ENCODE results near the gene PTPRS.
"Not testable (repeated sequence)": the region's sequence is repeated elsewhere in the genome, so short reads cannot be mapped to it uniquely, and the experiment has no call there.

The PTPRS gene

DNA sequence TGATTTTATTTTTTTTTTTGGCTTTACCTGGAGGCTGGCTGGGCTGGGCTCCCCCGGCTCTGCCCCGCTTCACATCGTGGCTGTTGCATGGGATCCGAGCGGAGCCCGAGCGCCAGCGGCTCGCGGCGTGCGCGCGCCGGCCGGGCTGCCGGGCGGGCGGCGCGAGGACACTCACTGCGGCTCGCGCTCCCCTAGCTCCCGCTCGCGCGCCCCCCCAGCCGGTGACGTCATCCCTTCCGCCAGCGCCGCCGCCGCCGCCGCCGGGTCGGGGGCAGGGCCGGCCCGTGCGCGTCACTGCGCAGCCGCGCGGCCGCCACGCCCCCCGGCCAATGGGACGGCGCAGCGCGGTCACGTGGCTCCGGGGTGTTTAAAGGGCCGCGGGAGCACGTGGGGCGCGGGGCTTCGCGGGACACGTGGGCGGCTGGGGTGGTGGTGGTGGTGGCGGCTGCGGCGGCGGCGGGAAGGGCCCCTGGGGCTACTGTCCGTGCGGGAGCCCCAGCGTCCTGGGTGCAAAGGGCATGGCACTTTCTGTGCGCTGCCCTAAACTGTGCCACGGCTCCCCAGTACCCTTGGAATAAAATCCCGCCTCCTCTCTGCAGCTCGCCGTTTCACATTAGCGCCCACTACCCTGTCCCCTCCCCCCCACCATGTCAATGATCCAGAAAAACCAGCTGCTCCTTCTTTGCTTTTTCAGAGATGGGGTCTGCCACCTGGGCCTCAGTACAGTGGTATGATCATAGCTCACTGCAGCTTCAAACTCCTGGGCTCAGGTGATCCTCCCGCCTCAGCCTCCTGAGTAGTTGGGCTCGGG is at the start of gene PTPRS:
TSS of gene PTPRS (minus strand) at position 176 of the 811 bp plus-strand sequence. CDS start 54,672 bp downstream, outside the sequence.
- peak; percentile 71 for DNase-seq

DNA sequence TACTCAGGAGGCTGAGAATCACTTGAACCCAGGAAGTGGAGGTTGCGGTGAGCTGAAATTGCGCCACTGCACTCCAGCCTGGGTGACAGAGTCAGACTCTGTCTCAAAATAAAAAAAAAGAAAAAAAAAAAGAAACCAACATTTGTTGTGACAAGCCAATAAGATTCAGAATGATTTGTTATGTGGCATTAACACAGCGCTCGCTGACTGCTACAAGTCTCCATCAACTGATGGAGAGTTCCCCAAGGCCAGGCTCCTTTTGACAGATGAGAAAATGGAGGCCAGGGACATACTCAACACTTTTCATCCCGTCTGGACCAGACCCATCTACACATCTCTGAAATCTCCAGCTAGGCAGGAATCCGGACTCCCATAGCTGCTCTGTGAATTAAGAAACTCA is 48.7 kb upstream of the PTPRS start:
- DNase-seq: no peak

DNA sequence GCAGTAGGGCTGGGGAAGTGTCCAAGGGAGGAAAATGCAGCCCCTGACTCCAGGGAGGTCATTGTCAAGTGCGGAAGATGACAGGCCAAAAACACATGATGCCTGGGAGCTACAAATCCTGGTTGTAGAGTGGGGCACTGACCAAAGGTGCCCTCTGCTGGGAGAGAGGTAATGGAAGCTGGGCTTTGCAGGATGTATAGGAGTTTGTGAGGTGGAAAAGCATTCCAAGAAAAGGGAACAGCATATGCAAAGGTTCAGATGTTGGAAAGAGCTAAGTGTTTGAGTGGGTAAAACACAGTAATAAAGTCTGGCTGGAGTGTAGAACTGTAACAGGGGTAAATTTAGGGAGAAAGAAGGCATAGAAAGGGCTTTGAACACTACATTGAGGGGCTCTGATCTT is 46.9 kb upstream of the PTPRS start:
- DNase-seq: no peak

DNA sequence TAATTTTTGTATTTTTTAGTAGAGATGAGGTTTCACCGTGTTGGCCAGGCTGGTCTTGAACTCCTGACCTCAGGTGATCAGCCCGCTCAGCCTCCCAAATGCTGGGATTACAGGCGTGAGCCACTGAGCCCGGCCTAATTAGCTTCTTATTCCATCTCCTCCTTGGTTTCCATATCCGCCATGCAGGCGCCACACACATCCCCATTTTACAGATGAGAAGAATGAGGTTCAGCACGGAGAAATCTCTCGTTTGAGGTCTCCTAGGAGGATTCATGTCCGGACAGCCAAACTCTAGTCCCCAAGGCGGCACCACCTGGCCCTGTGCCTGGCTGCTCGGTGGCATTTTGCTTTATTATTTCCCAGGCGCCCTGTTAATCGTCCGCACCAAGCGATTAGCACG is 46.2 kb upstream of the PTPRS start:
- DNase-seq: no peak

DNA sequence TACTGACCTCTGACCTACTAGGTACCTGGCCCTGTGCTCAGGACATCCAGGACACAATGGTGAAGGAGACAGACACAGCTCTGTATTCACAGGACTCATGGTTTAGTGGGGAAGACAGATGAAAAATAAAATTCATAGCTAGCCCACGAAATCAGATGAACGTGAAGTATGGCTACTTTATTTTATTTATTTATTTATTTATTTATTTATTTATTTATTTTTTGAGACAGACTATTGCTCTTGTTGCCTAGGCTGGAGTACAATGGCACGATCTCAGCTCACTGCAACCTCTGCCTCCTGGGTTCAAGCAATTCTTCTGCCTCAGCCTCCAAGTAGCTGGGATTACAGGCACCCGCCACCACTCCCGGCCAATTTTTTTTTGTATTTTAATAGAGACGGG is 40.6 kb upstream of the PTPRS start:
- DNase-seq: not testable (repeated sequence)

DNA sequence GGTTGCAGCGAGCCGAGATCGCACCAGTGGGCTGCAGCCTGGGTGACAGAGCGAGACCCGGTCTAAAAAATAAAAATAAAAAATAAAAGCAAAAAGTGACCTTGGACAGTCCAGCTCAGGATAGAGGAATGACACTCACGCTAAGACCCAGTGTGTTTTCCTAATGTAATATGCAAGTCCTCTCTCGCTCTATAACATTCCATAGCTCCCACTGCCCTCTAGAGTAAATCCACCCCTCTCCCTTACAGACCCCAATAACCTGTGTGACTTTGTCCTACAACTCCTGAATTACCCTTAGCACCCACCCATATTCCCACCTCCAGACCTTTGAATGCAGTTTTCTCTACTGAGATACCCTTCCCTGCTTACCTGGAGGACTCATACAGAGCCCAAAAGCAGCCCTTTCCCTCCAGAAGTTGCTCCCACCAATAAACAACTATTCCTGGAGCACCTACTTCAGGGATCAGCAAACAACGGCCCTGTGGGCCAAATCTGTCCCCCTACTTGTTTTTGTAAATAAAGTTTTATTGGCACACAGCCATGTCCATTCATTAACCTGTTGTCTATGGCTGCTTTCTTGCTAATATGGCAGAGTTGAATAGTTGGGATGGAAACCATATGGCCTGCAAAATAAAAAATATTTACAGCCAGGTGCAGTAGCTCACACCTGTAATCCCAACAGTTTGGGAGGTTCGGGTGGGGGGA is 39.8 kb upstream of the PTPRS start:
- no peak for DNase-seq

DNA sequence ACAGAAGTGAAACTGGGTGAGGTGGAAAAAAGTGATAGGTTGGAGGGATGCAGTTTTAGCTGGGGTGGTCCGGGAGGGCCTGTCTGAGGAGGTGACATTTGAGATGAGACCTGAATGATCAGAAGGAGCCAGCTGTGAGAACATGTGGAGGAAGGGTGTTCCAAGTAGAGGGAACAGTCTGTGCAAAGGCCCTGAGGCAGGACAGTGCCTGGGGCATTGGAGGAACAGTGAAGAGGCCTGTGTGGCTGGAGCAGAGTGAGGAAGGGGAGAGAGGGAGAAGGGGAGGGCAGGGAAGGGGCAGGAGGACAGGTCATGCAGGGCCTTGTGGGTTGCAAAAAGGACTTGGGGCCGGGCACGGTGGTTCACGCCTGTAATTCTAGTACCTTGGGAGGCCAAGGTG is 36.3 kb upstream of the PTPRS start:
- no peak for DNase-seq

DNA sequence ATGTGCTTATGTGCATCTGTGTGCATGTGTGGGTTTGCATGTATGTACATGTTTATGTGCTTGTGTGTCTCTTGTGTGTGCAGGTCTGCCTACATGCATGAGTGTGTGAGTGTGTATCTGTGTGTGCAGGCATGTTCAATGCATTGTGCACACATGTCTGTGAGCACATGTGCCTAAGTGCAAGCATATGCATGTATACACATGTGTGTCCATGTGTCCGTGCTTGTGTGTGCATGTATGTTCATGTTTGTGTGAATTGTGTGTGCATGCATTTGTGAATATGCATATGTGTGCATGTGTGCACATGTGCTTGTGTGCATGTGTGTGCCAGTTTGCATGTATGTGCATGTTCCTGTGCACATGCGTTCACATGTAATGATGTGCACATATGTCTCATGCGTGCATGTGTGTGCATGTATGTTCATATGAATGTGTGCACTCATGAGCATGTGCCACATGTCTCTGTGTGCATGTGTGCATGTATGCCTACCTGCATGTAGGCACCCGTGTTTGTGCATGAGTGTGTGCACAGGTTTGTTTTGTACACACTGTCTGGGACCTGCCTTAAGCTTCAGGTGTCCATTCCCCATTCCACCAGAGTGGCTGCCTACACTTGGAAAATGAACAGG is 32.1 kb upstream of the PTPRS start:
- no peak for DNase-seq

DNA sequence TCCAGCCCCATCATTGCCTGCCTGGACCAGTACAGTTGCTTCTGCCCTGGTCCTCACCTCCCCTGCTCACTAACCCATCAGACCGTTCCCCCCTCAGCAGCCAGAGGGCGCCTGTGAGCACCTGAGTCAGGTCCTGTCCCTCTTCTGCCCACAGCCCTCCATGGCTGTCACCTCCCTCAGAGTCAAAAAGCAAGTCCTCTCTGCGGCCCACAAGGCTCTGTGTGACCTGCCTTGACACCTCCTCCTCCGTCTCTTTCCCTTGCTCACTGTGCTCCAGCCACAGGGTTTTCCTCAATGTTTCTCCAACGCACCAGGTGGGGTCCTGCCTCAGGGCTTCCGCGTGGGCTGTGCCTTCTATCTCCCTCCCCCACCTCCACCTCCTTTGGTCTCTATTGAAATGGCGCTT is 29.4 kb upstream of the PTPRS start:
- DNase-seq: no peak

DNA sequence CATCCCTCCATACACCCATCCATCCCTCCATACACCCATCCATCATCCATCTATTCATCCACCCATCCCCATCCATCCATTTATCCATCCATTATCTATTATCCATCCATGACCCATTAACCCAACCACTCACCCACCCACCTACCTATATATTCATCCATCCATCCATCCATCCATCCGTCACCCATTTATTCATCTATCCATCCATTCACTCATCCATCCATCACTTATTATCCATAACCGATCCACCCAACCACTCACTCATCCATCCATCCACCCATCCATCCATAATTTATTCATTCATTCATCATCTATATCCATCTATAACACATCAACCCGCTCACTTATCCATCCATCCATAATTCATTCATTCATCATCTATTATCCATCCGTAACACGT is 28.7 kb upstream of the PTPRS start:
- DNase-seq: no peak

DNA sequence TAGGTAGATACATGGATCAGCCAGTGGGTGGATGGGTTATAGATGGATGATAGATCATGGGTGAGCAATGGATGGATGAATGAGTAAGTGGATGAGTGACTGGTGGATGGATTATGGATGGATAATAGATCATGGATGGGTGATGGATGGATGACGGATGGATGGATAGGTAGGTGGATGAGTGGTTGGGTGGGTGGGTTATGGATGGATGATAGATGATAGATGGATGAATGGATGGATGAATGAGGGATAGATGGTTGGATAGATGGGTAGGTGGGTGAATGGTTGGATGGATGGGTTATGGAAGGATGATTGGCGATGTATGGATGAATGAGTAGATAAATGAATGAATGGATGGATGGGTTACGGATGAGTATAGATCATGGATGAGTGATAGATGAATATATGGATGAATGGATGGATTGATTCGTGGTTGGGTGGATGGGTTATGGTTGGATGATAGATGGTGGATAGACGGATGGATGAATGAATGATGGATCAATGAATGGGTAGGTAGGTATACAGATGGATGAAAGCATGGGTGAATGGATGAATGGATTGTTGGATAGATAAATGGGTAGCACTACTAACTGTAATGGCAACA is 27.0 kb upstream of the PTPRS start:
- no peak for DNase-seq

DNA sequence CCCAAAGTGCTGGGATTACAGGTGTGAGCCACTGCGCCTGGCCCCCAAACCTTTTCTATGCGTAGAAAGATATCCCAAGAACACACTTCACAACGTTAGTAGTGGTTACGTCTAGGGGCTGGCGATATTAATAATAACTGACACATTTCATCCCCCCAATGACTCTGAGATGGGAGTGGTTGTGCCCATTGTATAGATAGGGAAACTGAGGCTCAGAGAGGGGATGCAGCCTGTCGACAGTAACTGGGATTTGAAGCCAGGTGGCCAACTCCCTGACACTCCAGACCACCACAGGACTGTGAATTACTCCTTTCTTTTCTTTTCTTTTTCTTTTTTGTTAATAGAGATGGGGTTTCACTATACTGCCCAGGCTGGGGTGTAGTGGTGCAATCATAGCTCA is 25.3 kb upstream of the PTPRS start:
- no peak for DNase-seq

DNA sequence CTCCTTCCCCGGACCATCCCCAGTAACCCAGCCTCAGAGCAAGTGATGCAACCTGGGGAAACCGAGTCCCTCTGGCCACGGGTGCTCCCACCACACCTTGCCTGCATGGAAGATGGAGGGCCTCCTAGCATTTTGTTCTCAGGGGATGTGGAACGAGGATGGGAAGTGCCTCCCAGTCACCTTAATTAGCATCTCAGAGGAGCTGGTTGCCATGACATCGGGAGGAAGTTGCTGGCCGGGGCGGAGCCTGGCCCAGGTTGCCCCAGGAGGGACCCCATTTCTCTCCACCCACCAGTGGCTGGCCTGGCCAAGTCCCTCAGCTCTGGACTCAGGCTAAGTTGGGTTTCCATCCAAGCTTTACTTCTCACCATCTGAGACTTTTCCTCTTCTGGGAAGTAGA is 24.1 kb upstream of the PTPRS start:
- DNase-seq: no peak

DNA sequence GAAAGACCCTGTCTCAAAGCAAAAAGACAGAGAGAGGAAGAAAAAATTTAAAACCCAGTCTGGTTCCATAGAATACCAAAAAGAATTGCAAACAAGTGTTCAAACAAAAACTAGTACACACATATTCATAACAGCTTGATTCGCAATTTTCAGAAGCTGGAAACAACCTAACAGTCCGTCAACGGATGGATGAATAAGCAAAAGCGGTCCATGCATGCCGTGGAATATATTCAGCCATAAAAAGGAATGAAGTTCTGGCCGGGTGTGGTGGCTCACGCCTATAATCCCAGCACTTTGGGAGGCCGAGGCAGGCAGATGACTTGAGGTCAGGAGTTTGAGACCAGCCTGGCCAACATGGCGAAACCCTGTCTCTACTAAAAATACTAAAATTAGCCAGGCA is 21.2 kb upstream of the PTPRS start:
- not testable (repeated sequence) for DNase-seq

DNA sequence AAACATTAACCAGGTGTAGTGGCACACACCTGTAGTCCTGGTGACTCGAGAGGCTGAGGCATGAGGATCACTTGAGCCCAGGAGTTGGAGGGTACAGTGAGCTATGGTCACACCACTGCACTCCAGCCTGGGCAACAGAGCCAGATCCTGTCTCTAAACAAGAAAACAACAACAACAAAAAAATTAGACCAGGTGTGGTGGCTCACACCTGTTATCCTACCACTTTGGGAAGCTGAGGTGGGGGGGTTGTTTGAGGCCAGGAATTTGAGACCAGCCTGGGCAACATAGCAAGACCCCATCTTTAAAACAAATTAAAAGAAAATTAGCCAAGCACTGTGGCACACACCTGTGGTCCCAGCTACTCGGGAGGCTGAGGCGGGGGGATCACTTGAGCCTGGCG is 20.8 kb upstream of the PTPRS start:
- no peak for DNase-seq

DNA sequence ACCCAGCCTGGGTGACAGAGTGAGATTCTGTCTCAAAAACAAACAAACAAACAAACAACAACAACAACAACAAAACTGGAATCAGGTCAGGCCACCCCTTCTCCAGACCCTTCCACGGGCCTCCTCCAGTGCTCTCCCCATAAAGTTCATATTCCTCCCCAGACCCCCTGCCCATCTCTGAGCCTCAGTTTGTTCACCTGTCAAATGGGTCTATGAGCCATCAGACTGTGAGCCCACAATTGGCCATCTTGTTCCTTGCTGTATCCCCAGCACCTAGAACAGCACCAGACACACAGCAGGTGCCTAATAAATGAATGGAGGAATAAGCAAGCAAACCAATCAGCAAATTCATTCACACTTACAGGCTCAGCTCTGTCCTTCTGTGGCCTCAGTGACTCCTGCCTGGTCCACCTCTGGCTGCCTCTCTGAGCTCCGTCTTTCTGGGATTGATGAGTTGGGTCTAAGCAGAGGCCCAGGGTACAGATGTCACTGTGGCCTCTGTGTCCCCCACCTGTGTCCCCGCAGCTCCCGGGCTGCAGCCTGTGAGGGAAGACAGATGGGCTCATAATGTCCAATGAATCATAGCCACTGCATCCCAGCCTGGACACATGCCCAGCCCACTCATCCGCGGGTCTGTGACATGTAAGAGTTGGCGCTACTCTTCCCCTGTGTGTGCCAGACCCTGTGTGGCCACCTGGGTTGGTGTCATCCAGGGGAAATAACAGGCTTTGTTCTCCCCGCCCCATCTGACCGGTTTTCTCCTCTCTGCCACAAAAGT is 19.6 kb upstream of the PTPRS start:
- DNase-seq: no peak

DNA sequence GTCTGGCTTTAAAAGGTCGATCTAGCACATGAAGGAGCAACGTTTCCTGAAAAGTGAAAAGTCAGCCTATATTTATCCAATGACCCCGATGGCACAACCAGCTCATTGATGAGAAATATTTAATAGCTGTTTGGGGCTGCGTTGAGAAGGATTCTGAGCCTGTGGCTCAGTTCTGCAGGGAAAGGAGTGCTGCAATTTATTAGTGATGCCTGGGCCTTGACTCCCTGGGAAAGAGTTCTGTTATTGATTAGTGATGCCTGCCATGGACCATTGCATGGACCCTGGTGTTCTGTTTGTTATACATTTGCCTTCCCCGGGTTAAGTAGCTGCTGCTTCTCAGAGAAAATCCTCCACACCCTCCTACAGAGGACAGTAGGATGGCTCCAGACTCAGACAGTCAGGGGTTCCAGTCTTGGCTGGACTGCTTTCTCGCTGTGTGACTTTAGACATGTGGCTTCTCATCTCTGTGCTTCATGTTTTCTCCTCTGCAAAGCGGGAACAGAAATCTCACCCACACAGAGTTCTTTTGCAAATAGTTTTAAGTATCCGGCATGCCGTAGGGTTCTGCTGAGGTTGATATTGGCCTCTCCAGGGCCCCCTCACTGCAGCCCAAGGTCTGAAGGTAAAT is 17.7 kb upstream of the PTPRS start:
- no peak for DNase-seq

DNA sequence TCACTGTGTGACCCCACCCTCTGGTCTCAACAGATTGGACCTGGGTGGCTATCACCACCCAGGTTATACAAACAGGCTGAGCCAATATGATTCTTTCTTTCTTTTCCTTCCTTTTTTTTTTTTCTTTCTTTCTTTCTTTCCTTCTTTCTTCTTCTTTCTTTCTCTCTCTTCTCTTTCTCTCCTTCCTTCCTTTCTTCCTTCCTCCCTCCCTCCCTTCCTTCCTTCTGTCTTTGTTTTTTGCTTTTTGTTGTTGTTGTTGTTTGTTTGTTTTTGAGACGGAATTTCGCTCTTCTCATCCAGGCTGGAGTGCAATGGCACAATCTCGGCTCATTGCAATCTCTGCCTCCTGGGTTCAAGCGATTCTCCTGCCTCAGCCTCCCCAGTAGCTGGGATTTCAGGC is 17.0 kb upstream of the PTPRS start:
- DNase-seq: no peak

DNA sequence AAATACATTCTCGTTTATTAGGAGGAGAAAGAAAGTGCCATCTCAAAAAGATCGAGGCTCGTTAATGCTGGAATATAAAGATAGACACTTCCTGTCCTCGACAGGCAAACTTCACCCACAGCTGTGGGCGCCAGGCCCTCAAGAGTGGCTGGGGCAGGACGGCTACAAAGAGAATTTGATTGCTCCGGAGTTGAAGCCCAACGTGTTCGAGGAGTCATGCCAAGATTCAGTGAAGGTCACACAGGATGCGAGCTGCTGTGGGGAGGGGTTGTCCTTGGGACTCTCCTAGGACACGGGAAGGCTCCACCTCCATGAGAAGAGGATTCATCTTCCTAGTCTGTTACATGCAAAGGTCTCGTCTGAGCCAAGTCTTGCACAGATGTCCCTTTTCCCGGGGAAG is 16.3 kb upstream of the PTPRS start:
- DNase-seq: no peak

DNA sequence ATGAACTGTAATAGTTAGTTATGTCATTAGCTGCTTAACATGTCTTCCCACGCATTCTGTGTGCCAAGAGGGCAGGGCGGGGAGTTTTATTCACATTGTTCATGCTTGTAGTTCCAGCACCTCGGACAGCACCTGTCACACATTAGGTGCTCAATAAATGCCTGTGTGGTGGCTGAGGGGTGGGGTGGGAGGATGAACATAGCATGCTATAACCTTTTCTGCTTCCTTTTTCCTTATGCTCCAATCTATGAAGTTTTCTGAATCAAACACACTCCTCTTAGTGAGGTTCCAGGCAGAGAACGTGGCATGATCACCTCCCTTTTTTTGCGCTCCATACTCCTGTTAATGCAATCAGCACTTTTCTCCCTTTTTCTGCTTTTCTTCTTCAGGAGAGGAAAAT is 15.8 kb upstream of the PTPRS start:
- DNase-seq: no peak

DNA sequence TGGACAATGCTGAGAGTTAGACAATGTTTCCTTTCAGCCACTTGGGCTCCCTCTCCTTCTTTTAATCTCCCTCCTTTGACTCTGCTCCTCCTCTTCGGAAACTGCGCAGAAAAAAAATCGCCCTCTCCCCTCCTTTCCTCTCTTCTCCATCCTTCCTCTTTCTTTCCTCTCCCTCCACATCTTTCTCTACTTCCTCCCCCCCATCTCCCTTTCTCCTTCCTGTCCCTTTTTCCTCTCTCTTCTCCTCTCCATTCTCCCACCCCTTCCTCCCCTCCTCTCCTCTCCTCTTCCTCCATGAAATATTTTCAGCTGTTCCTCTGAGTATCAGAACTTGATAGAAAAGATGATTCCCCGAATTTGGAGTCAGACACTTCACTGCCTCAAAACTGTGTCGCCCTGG is 15.1 kb upstream of the PTPRS start:
- no peak for DNase-seq

DNA sequence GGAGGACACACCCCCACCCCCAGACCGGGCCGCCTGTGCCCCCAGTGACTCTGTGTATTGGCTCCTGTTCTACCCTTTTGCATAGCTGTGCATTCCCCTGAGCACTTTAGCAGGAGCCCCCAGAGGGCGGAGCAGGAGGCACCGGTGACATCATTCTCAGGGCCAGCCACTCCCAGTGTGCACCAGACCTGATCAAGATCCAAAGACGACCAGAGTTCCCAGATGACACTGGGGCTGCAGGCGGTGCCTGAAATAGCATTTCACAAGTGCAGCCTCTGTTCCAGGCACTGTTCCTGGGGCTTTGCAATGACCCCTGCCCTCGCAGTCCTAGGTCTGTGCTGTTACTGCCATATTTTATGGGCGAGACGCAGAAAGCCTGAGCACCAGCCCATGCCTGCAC is 14.5 kb upstream of the PTPRS start:
- no peak for DNase-seq
